NCI-H2196 treated with DMSO at 0.1 percent for 48 hours (cell line): ENCODE data around the gene HJV.

Experiments used
- DNase-seq: peaks from one replicate; lab custom pipeline; 2025; ENCODE audit not compliant: unreplicated experiment; lab: John Stamatoyannopoulos, UW

Gene HJV

DNA sequence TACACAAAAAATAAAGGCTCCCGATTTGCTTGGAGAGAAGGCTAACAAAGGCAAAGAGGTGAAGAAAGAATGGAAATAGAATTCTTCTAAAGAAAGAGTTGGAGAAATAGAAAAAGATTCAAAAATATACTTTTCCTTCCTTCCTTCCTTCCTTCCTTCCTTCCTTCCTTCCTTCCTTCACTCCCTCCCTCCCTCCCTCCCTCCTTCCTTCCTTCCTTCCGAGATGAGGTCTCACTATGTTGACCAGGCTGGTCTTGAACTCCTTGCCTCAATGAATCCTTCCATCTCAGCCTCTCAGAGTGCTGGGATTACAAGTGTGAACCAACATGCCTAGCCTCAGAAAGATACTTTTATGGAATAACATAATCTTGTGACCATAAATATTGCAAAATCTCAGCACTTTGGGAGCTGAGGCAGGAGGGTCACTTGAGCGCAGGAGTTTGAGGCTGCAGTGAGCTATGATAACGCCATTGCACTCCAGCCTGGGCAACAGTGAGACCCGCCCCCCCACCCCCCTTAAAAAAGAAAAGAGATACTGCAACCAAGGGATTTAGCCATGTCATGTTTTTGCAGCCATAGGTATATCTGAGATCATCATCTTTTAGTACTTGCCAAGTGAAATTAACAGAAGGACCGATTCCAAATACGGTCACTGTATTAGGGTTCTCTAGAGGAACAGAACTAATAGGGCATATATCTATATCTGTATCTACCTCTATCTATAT lies 1.0 kb upstream of the HJV start:
- no peak for DNase-seq

- no peak for DNase-seq
Measured at GRCh38 chr1:146021050-146021445, 487 bp downstream of the HJV start.

DNA sequence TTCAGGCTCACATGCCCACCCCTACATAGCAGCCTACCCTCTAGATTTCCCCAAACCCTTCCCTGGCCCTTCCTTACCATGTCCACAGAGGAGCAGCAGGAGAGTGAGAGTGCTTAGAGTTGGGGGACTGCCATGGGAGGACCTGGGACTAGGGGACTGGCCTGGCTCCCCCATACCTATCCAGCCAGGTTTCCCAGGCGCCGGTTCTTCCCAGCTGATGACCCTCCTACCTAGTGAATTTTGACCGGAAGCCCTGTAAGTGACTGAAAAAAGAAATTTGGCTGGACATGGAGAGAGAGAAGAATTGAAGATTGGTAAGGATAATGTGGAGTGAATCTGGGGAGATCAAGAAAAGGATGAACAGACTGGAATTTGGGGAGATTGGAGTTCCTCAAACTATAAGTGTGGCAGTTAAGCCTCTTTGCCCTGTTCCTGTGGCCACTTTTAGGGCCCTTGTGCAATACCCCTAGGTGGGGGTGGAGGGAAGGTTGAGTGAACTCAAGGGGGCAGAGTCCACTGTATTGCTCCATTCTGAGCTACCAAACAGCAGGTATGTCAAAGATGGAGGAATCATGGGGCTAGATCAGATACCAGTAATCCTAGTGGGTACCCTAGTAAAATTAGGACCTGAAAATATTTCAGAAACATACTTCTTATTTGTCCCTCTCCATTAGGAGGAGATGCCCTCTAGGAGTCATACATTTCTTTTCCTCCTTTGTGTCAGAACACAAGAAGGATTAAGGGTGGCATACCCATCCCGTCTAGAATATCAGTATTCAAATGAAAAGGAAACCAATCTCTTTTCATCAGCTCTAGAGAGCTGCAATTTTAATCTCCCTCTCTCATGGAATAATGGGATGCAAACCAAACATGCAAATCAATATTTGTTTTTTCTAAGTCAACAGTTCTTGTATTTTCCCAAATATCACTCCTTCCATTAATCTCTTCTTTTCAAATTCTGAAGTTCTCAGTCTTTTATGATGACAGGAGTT lies 1.2 kb downstream of the HJV start:
- no peak for DNase-seq

- DNase-seq = no peak
Measured at GRCh38 chr1:146019231-146020057, 2.1 kb downstream of the HJV start.

GRCh38 chr1:146016891-146017290 lies 4.6 kb downstream of the HJV start:
- no peak for DNase-seq

GRCh38 chr1:146013559-146013922 lies 8.0 kb downstream of the HJV start:
- no peak for DNase-seq

GRCh38 chr1:146012703-146013558 lies 8.6 kb downstream of the HJV start:
- peak; percentile 65 for DNase-seq

GRCh38 chr1:146010126-146010738 lies 11.3 kb downstream of the HJV start:
- DNase-seq = no peak

GRCh38 chr1:146007489-146008133 lies 13.9 kb downstream of the HJV start:
- DNase-seq = no peak

- DNase-seq = no peak
Measured at GRCh38 chr1:146001709-146002108, 19.8 kb downstream of the HJV start.

- peak; percentile 86 for DNase-seq
Measured at GRCh38 chr1:145999321-146000024, 22.1 kb downstream of the HJV start.

DNA sequence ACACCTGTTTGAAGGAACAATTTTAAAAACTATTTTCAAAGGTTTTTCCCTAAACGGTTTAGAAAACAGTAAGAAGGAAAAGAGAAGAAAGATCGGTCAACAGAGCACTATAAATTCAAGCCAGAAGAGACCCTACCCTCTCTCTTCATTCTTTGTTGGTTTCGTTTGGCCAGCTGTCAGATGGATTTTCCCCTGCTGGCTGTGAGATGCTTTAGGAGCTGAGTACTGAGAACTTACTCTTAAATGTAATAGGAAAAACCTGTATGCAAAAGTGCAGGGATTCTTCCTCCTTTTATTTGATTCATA lies 23.9 kb downstream of the HJV start:
- no peak for DNase-seq

DNA sequence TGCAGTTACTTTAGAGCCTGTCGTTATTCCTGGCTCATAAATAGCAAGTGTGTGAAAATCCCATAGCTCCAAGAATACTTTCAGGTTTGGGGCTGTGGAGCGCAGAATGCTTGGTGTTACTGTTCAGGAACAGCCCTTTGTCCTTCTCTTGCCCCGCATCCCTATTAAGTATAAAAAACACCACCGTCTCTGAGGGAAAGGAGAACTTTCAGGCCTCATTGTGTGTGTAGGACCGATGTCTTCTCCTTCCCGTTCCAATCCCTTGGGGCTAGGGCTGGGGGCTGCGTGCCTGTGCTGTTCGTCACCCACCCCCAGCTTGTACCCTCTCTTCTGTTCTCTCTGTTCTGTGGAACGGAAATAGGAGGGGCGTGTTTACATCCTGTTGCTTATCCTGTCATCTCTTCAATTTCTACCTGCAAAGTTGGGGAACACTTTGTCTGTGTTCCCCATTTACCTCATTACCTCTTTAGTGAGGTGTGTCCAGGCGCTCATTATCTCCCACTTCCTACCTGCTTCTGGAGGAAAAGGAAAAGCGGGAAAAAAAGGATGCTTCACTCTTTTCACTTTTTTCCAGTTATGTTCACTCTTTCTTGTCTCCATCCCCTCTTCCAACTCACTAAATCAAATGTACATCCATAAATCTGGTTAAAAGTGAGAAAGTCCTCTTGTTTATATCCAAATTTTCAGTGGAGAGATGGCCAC lies 24.4 kb downstream of the HJV start:
- DNase-seq = no peak

GRCh38 chr1:145996433-145997015 lies 25.0 kb downstream of the HJV start, which contains the start of gene TXNIP:
Gene TXNIP, minus strand, starts transcription at chr1:145996579. Its CDS starts 313 bp downstream, at chr1:145996266.
- DNase-seq = peak; percentile 96

DNA sequence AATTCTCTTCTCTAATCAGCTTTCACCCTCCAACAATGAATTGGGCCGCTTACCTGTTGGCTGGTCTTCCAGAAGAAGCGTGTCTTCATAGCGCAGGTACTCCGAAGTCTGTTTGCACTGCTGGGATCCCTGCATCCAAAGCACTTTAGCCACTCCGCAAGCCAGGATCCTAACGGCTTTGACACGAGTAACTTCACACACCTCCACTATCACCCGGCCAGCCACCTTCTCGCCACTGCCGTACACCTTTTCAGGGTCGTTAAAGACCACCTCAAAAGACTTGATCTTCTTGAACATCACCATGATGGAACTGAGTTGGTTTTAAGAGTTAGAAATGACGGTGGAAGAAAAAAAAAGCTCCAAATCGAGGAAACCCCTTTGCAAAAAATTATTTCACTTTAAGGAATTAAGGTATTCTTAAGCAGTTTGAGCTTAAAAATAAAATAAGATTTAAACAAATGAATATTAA lies 25.5 kb downstream of the HJV start:
- no peak for DNase-seq

DNA sequence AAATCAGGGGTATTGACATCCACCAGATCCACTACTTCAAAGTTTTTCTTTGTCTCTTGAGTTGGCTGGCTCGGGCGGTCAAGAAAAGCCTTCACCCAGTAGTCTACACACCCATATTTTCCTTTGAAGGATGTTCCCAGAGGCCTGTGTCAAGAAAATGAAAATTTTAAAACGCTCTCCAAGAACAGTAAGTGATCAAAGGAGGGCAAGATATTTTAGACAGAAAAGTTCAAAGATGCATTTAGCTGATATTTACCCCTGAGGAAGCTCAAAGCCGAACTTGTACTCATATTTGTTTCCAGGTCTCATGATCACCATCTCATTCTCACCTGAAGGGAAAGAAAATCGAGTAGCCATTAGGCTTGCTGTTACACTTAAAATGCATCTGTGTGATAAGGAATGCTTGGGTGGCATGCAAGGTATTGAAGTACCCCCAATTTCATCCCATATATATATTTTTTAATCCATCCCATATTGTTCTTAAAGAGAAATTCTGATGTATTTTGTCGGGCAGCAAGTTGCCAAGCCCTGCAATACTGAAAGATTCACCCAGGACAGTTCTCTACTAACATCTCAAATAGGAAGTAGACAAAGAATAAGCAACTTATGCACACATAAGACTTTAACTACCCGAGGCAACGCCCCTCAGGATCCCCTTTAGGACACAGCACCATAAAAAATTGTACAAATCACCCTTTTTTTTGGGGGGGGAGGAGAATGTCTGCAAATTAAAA lies 26.2 kb downstream of the HJV start:
- DNase-seq = no peak
